ENCODE data around the gene TDRD6. TPM values are rescaled to one million over a fixed set of nuclear protein-coding genes. Genes with fewer than 3 reads are reported as not detected.

The TDRD6 gene
- total and polyA plus RNA-seq, 10 of the 15 experiments (the other 5 are each of a cell fraction or from before 2014, with no cell fraction given) = not detected

DNA sequence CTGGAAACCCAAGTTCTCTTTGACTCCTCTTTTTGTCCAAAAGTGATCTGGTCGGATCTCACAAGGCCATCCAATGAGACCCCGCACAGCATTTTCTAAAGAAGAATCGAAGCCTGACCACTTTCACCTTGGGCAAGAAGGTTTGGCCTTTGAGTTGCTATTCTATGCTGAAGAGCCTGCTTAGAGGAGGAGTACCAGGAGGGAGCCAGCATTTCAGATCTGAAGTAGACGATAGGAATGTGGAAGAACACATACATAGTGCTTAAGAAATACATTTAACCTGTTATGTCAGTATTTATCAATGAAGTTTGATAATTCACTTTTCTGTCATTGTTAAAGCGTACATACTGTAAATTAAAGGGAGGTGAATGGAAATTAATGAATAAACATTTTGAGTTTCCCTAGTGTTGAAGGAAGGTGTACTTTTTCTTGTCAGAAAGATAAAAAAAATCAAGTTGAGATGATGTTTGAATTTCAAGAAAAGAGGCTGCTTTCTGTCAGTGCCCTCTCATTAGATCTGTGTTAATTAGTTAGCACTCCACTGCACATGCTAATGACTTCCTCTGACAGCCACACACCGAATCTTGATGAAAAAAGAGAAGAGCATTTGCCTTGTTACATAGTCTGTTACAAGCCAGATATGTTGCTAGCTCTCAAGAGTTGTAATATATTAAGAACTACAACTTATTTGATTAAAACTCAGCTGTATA lies 10.9 kb upstream of the TDRD6 start:
- no peaks in the 10 kb centered on the region; a peak in 1 of 4 replicates for H3K27me3 ChIP-seq (replicated peaks in 1 of 2; ENCODE audit: control insufficient read depth in 2 of 2, insufficient read depth in 2 of 2, low read length in 1 of 2)
- FAIRE-seq (no peak), DNase-seq (ENCODE audit: low read depth, low spot score) (no peak), ATAC-seq (no peak)
- ChIA-PET RAD21 (ENCODE audit: unreplicated experiment) (no interaction called here), CTCF (no interaction called here), POLR2A (no interaction called here), SMC1A (ENCODE audit: uncharacterized antibody, unreplicated experiment) (no interaction called here)
- no peak overlapping the region for H2AFZ ChIP-seq (ENCODE audit: control insufficient read depth, low read depth, low read length)
- no peaks in the 10 kb centered on the region for H3K36me3 ChIP-seq (ENCODE audit: control insufficient read depth in 2 of 2, insufficient read depth in 2 of 2, low read length in 1 of 2)
- no peak overlapping the region for H3K4me3 ChIP-seq
- no TSS peak for BruUV-seq (replicated peaks)
- WGBS (ENCODE audit: insufficient coverage, insufficient replicate concordance, low lambda C conversion rate, missing lambda C conversion rate) = 17% methylated on average over 6 of the region's 6 CpGs
- no peaks in the 10 kb centered on the region for H3K9me3 ChIP-seq (replicated peaks; ENCODE audit: control insufficient read depth, insufficient read depth, low read length)
- no peaks in the 10 kb centered on the region for H3K4me1 ChIP-seq (ENCODE audit: control insufficient read depth, insufficient read depth, low read length)
- no peak overlapping the region for H3K9ac ChIP-seq (ENCODE audit: control insufficient read depth, insufficient read depth, low read length)
- no peak overlapping the region for H3K4me2 ChIP-seq (ENCODE audit: control insufficient read depth, insufficient read depth)
- in situ Hi-C loops (cut with MboI) = no loop called here
- intact Hi-C loops (cut with micrococcal nuclease; ENCODE audit: unreplicated experiment) = no loop called here
- no peaks in the 10 kb centered on the region for H3K79me2 ChIP-seq (ENCODE audit: control insufficient read depth, insufficient read depth, low read length)
- H3K27ac ChIP-seq (ENCODE audit: control insufficient read depth, insufficient read depth) = no peak overlapping the region
- H4K20me1 ChIP-seq (ENCODE audit: control insufficient read depth, insufficient read depth) = no peaks in the 10 kb centered on the region
- TF ChIP-seq TCF7 (IDR thresholded peaks at IDR 0.05; ENCODE audit: borderline replicate concordance) = no peak
- no peak for TF ChIP-seq HDAC2 (IDR thresholded peaks at IDR 0.05)
- no peak for TF ChIP-seq NFYA (IDR thresholded peaks at IDR 0.05; ENCODE audit: borderline replicate concordance, low read depth, low read length)
- TF ChIP-seq MTA2 (IDR thresholded peaks at IDR 0.05; ENCODE audit: low read depth) = peak; percentile 52; the same call in 1 of the 2 replicates
- no peak for TF ChIP-seq SMARCA5 (IDR thresholded peaks at IDR 0.05)
- no peak for TF ChIP-seq TAF1 (IDR thresholded peaks at IDR 0.05; ENCODE audit: borderline replicate concordance, low read depth, low read length)

DNA sequence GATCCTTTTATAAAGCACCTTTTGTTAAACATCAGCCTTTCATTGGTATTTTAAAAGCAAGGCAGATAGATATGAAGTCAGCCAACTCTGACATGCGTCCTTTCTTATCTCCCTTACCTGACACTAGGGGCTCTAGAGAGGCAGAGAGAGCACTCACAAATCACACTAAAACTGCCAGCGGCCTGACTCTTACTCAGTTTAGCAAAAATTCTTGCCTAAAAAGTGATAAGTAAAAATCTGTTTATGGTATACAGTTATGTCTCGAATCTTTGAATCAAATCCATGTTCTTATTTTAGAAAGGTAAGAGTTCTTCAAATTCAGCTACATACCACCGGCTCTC lies 10.4 kb upstream of the TDRD6 start:
- Histone ChIP-seq H3K9me3 (replicated peaks; ENCODE audit: control insufficient read depth, insufficient read depth, low read length) (no peaks in the 10 kb centered on the region), H3K9ac (ENCODE audit: control insufficient read depth, insufficient read depth, low read length) (no peak overlapping the region)
- WGBS (ENCODE audit: insufficient coverage, insufficient replicate concordance, low lambda C conversion rate, missing lambda C conversion rate) = 10% methylated on average over 4 of the region's 4 CpGs
- TF ChIP-seq, protein P1, sequence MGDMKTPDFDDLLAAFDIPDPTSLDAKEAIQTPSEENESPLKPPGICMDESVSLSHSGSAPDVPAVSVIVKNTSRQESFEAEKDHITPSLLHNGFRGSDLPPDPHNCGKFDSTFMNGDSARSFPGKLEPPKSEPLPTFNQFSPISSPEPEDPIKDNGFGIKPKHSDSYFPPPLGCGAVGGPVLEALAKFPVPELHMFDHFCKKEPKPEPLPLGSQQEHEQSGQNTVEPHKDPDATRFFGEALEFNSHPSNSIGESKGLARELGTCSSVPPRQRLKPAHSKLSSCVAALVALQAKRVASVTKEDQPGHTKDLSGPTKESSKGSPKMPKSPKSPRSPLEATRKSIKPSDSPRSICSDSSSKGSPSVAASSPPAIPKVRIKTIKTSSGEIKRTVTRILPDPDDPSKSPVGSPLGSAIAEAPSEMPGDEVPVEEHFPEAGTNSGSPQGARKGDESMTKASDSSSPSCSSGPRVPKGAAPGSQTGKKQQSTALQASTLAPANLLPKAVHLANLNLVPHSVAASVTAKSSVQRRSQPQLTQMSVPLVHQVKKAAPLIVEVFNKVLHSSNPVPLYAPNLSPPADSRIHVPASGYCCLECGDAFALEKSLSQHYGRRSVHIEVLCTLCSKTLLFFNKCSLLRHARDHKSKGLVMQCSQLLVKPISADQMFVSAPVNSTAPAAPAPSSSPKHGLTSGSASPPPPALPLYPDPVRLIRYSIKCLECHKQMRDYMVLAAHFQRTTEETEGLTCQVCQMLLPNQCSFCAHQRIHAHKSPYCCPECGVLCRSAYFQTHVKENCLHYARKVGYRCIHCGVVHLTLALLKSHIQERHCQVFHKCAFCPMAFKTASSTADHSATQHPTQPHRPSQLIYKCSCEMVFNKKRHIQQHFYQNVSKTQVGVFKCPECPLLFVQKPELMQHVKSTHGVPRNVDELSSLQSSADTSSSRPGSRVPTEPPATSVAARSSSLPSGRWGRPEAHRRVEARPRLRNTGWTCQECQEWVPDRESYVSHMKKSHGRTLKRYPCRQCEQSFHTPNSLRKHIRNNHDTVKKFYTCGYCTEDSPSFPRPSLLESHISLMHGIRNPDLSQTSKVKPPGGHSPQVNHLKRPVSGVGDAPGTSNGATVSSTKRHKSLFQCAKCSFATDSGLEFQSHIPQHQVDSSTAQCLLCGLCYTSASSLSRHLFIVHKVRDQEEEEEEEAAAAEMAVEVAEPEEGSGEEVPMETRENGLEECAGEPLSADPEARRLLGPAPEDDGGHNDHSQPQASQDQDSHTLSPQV (IDR thresholded peaks at IDR 0.05) = no peak
- no peak for TF ChIP-seq SREBF2 (IDR thresholded peaks at IDR 0.05; ENCODE audit: low read length)
- TF ChIP-seq POLR2AphosphoS2 (IDR thresholded peaks at IDR 0.05; ENCODE audit: low read depth, low read length) = no peak
- TF ChIP-seq, protein P2, sequence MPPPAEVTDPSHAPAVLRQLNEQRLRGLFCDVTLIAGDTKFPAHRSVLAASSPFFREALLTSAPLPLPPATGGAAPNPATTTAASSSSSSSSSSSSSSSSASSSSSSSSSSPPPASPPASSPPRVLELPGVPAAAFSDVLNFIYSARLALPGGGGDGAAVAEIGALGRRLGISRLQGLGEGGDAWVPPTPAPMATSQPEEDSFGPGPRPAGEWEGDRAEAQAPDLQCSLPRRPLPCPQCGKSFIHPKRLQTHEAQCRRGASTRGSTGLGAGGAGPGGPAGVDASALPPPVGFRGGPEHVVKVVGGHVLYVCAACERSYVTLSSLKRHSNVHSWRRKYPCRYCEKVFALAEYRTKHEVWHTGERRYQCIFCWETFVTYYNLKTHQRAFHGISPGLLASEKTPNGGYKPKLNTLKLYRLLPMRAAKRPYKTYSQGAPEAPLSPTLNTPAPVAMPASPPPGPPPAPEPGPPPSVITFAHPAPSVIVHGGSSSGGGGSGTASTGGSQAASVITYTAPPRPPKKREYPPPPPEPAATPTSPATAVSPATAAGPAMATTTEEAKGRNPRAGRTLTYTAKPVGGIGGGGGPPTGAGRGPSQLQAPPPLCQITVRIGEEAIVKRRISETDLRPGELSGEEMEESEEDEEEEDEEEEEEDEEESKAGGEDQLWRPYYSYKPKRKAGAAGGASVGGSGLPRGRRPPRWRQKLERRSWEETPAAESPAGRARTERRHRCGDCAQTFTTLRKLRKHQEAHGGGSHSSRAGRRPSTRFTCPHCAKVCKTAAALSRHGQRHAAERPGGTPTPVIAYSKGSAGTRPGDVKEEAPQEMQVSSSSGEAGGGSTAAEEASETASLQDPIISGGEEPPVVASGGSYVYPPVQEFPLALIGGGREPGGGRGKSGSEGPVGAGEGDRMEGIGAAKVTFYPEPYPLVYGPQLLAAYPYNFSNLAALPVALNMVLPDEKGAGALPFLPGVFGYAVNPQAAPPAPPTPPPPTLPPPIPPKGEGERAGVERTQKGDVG (CRISPR knock-in tag; IDR thresholded peaks at IDR 0.05) = no peak
- no peak for TF ChIP-seq SIX5 (IDR thresholded peaks at IDR 0.05; ENCODE audit: low read depth, low read length, severe bottlenecking)

More for the DNA sequence above, 10.4 kb upstream of the TDRD6 start:
- SMC1A ChIA-PET (ENCODE audit: uncharacterized antibody, unreplicated experiment) = no interaction called here
- ATAC-seq (peak; percentile 68), FAIRE-seq (no peak), DNase-seq (ENCODE audit: low read depth, low spot score) (no peak)
- no peaks in the 10 kb centered on the region for H3K36me3 ChIP-seq (ENCODE audit: control insufficient read depth in 2 of 2, insufficient read depth in 2 of 2, low read length in 1 of 2)
- no TSS peak for BruUV-seq (replicated peaks)
- POLR2A ChIA-PET = no interaction called here
- H3K79me2 ChIP-seq (ENCODE audit: control insufficient read depth, insufficient read depth, low read length) = no peaks in the 10 kb centered on the region
- RAD21 ChIA-PET (ENCODE audit: unreplicated experiment) = no interaction called here
- no peak overlapping the region for H3K4me2 ChIP-seq (ENCODE audit: control insufficient read depth, insufficient read depth)
- H3K4me3 ChIP-seq = no peak overlapping the region
- H4K20me1 ChIP-seq (ENCODE audit: control insufficient read depth, insufficient read depth) = no peaks in the 10 kb centered on the region
- intact Hi-C loops (cut with micrococcal nuclease; ENCODE audit: unreplicated experiment) (no loop called here), in situ Hi-C loops (cut with MboI) (no loop called here)
- CTCF ChIA-PET = interaction anchor here (0.8 kb wide), 1 partner anchor 13 kb away, joined by 3 read pairs; no protein-coding TSS in a partner anchor
- H3K27me3 ChIP-seq (replicated peaks in 1 of 2; ENCODE audit: control insufficient read depth in 2 of 2, insufficient read depth in 2 of 2, low read length in 1 of 2) = no peaks in the 10 kb centered on the region; a peak in 1 of 4 replicates
- no peaks in the 10 kb centered on the region for H3K4me1 ChIP-seq (ENCODE audit: control insufficient read depth, insufficient read depth, low read length)
- no peak overlapping the region for H2AFZ ChIP-seq (ENCODE audit: control insufficient read depth, low read depth, low read length)
- no peak overlapping the region for H3K27ac ChIP-seq (ENCODE audit: control insufficient read depth, insufficient read depth)
